ENCODE data around the gene C1QL4. TPM values are rescaled to one million over a fixed set of nuclear protein-coding genes. Genes with fewer than 3 reads are reported as not detected.

The C1QL4 gene
- total and polyA plus RNA-seq, 9 of the 15 experiments (the other 6 are each of a cell fraction or from before 2014, with no cell fraction given): 0.08 to 2.1 (median 0.31) TPM

GRCh38 chr12:49358483-49359141, 21.6 kb upstream of the C1QL4 start (continued):
- peak; percentile 94 for TF ChIP-seq REST (IDR thresholded peaks at IDR 0.05; ENCODE audit: borderline replicate concordance)
- TF ChIP-seq REST (CRISPR knock-in tag; IDR thresholded peaks at IDR 0.05; ENCODE audit: low read depth): no peak
- 0 out of 2 replicates have a peak, but pooled peaks have one; percentile 39 for TF ChIP-seq ILF3 (IDR thresholded peaks at IDR 0.05; ENCODE audit: borderline replicate concordance)
- TF ChIP-seq ATF6 (CRISPR knock-in tag; IDR thresholded peaks at IDR 0.05): no peak
- TF ChIP-seq NFE2L1 (tag; IDR thresholded peaks at IDR 0.05; ENCODE audit: borderline replicate concordance, low read depth): no peak
- TF ChIP-seq NBN (IDR thresholded peaks at IDR 0.05; ENCODE audit: low read depth): peak; percentile 41; the same call in 1 of the 2 replicates
- no peak for TF ChIP-seq SOX6 (IDR thresholded peaks at IDR 0.05)
- TF ChIP-seq SMAD4 (CRISPR knock-in tag; conservative IDR thresholded peaks at IDR 0.05): no peak
- no peak for TF ChIP-seq SUPT5H (IDR thresholded peaks at IDR 0.05)
- peak; percentile 95 for TF ChIP-seq DEAF1 (CRISPR knock-in tag; IDR thresholded peaks at IDR 0.05)
- peak; percentile 97 for TF ChIP-seq ARID2 (IDR thresholded peaks at IDR 0.05)
- TF ChIP-seq TCFL5 (CRISPR knock-in tag; conservative IDR thresholded peaks at IDR 0.05): no peak
- no peak for TF ChIP-seq ATF1 (CRISPR knock-in tag; IDR thresholded peaks at IDR 0.05)
- TF ChIP-seq ATF1 (tag; IDR thresholded peaks at IDR 0.05): no peak
- TF ChIP-seq GATAD2B (IDR thresholded peaks at IDR 0.05; ENCODE audit: borderline replicate concordance): peak; percentile 43; the same call in 1 of the 2 replicates
- TF ChIP-seq TEAD4 (IDR thresholded peaks at IDR 0.05; ENCODE audit: low read length): 0 out of 2 replicates have a peak, but pooled peaks have one; percentile 31
- TF ChIP-seq TEAD4 (CRISPR knock-in tag; IDR thresholded peaks at IDR 0.05; ENCODE audit: borderline replicate concordance): no peak
- peak; percentile 20; the same call in 1 of the 2 replicates for TF ChIP-seq ESRRA (IDR thresholded peaks at IDR 0.05; ENCODE audit: borderline replicate concordance, low read depth)

Measured in K562 (cell line).